ENCODE results near the gene ZP4. TPM values are rescaled to one million over a fixed set of nuclear protein-coding genes. Genes with fewer than 3 reads are reported as not detected.

The ZP4 gene
- total RNA-seq, 1 donor, result not detected

- Histone ChIP-seq H3K79me2 (ENCODE audit: insufficient read depth, low read length) (no peaks in the 10 kb centered on the region), H4K20me1 (ENCODE audit: insufficient read depth, low read length) (no peaks in the 10 kb centered on the region), H3K27ac (ENCODE audit: low read depth, low read length) (no peak overlapping the region), H3K36me3 (ENCODE audit: insufficient read depth, low read length) (no peaks in the 10 kb centered on the region), H2AFZ (ENCODE audit: low read length) (no peak overlapping the region), H3K9me3 (ENCODE audit: low read depth, low read length) (no peaks in the 10 kb centered on the region), H3K4me2 (ENCODE audit: insufficient read depth, low read length) (no peak overlapping the region), H3K4me3 (ENCODE audit: insufficient read depth, low read length) (no peak overlapping the region), H3K4me1 (ENCODE audit: insufficient read depth, low read length) (no peaks in the 10 kb centered on the region), H3K27me3 (ENCODE audit: insufficient read depth, low read length) (no peaks in the 10 kb centered on the region)
- no peak for TF ChIP-seq CTCF (IDR thresholded peaks at IDR 0.05; ENCODE audit: extremely low read depth, low read depth, low read length)
- DNase-seq (ENCODE audit: insufficient read length, low spot score, missing footprints), result peak; percentile 47
These were observed 21.2 kb upstream of the ZP4 start for GRCh38 chr1:237911911-237912310.

- H3K4me2 ChIP-seq (ENCODE audit: insufficient read depth, low read length), result no peak overlapping the region
- H3K79me2 ChIP-seq (ENCODE audit: insufficient read depth, low read length), result no peaks in the 10 kb centered on the region
- H3K27ac ChIP-seq (ENCODE audit: low read depth, low read length), result no peak overlapping the region
- DNase-seq (ENCODE audit: insufficient read length, low spot score, missing footprints), result no peak
- no peak overlapping the region for H2AFZ ChIP-seq (ENCODE audit: low read length)
- H3K36me3 ChIP-seq (ENCODE audit: insufficient read depth, low read length), result no peaks in the 10 kb centered on the region
- no peaks in the 10 kb centered on the region for H3K4me1 ChIP-seq (ENCODE audit: insufficient read depth, low read length)
- H3K27me3 ChIP-seq (ENCODE audit: insufficient read depth, low read length), result no peaks in the 10 kb centered on the region
- no peaks in the 10 kb centered on the region for H4K20me1 ChIP-seq (ENCODE audit: insufficient read depth, low read length)
- TF ChIP-seq CTCF (IDR thresholded peaks at IDR 0.05; ENCODE audit: extremely low read depth, low read depth, low read length), result no peak
- H3K4me3 ChIP-seq (ENCODE audit: insufficient read depth, low read length), result no peak overlapping the region
- H3K9me3 ChIP-seq (ENCODE audit: low read depth, low read length), result no peaks in the 10 kb centered on the region
These were observed 20.1 kb upstream of the ZP4 start for GRCh38 chr1:237910834-237911233.

GRCh38 chr1:237903961-237904360 is 13.2 kb upstream of the ZP4 start:
- no peaks in the 10 kb centered on the region for H3K36me3 ChIP-seq (ENCODE audit: insufficient read depth, low read length)
- H3K79me2 ChIP-seq (ENCODE audit: insufficient read depth, low read length), result no peaks in the 10 kb centered on the region
- H3K27me3 ChIP-seq (ENCODE audit: insufficient read depth, low read length), result no peaks in the 10 kb centered on the region
- no peak overlapping the region for H3K27ac ChIP-seq (ENCODE audit: low read depth, low read length)
- H3K4me2 ChIP-seq (ENCODE audit: insufficient read depth, low read length), result no peak overlapping the region
- H4K20me1 ChIP-seq (ENCODE audit: insufficient read depth, low read length), result no peaks in the 10 kb centered on the region
- H3K4me1 ChIP-seq (ENCODE audit: insufficient read depth, low read length), result no peaks in the 10 kb centered on the region
- no peak overlapping the region for H2AFZ ChIP-seq (ENCODE audit: low read length)
- TF ChIP-seq CTCF (IDR thresholded peaks at IDR 0.05; ENCODE audit: extremely low read depth, low read depth, low read length), result no peak
- DNase-seq (ENCODE audit: insufficient read length, low spot score, missing footprints), result no peak
- no peaks in the 10 kb centered on the region for H3K9me3 ChIP-seq (ENCODE audit: low read depth, low read length)
- no peak overlapping the region for H3K4me3 ChIP-seq (ENCODE audit: insufficient read depth, low read length)

GRCh38 chr1:237902960-237903743 is 12.4 kb upstream of the ZP4 start:
- no peak for DNase-seq (ENCODE audit: insufficient read length, low spot score, missing footprints)
- H3K79me2 ChIP-seq (ENCODE audit: insufficient read depth, low read length), result no peaks in the 10 kb centered on the region
- no peaks in the 10 kb centered on the region for H3K9me3 ChIP-seq (ENCODE audit: low read depth, low read length)
- H3K4me2 ChIP-seq (ENCODE audit: insufficient read depth, low read length), result no peak overlapping the region
- TF ChIP-seq CTCF (IDR thresholded peaks at IDR 0.05; ENCODE audit: extremely low read depth, low read depth, low read length), result no peak
- H3K4me3 ChIP-seq (ENCODE audit: insufficient read depth, low read length), result no peak overlapping the region
- no peak overlapping the region for H3K27ac ChIP-seq (ENCODE audit: low read depth, low read length)
- H3K36me3 ChIP-seq (ENCODE audit: insufficient read depth, low read length), result no peaks in the 10 kb centered on the region
- no peaks in the 10 kb centered on the region for H3K27me3 ChIP-seq (ENCODE audit: insufficient read depth, low read length)
- no peak overlapping the region for H2AFZ ChIP-seq (ENCODE audit: low read length)
- H4K20me1 ChIP-seq (ENCODE audit: insufficient read depth, low read length), result no peaks in the 10 kb centered on the region
- H3K4me1 ChIP-seq (ENCODE audit: insufficient read depth, low read length), result no peaks in the 10 kb centered on the region

Data from osteoblast (primary cell).